Measurements from ENCODE around the gene GLRA2. TPM values are rescaled to one million over a fixed set of nuclear protein-coding genes. Genes with fewer than 3 reads are reported as not detected.

Gene GLRA2
- total RNA-seq, 6 experiments from 2014 or later, result not detected

DNA sequence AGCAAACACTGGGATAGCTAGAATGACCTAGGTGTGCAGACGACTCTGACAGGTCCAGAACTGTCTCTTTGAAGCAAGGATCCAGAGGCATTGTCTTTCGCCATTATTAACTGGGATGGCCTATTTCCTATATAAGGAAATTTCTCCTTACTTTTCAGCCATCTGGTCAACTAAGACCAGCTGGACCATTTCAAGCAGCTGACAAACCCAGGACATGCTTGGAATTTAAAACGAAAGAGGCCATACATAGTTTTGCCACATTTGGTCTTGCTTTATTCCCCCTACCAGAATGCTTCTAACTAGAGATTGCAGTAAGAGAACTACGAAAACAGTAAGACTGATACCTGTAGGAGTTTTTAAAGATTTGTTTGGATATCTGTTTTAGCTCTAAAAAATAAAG lies 87.0 kb downstream of the GLRA2 start:
- H3K36me3 ChIP-seq, result no peaks in the 10 kb centered on the region
- 42% methylated on average over 4 of the region's 4 CpGs for WGBS (ENCODE audit: insufficient coverage, low coverage, low lambda C conversion rate, missing lambda C conversion rate)
- no peaks in the 10 kb centered on the region for H3K9me3 ChIP-seq
- no peaks in the 10 kb centered on the region for H3K4me1 ChIP-seq
- no peak overlapping the region for H3K27ac ChIP-seq
- TF ChIP-seq, protein P1, sequence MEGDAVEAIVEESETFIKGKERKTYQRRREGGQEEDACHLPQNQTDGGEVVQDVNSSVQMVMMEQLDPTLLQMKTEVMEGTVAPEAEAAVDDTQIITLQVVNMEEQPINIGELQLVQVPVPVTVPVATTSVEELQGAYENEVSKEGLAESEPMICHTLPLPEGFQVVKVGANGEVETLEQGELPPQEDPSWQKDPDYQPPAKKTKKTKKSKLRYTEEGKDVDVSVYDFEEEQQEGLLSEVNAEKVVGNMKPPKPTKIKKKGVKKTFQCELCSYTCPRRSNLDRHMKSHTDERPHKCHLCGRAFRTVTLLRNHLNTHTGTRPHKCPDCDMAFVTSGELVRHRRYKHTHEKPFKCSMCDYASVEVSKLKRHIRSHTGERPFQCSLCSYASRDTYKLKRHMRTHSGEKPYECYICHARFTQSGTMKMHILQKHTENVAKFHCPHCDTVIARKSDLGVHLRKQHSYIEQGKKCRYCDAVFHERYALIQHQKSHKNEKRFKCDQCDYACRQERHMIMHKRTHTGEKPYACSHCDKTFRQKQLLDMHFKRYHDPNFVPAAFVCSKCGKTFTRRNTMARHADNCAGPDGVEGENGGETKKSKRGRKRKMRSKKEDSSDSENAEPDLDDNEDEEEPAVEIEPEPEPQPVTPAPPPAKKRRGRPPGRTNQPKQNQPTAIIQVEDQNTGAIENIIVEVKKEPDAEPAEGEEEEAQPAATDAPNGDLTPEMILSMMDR (IDR thresholded peaks at IDR 0.05), result no peak
- TF ChIP-seq POLR2A (IDR thresholded peaks at IDR 0.05), result no peak
- intact Hi-C loops (cut with DNase I), result no loop called here
- H3K27me3 ChIP-seq, result no peaks in the 10 kb centered on the region
- no peak for ATAC-seq
- H3K4me3 ChIP-seq, result no peak overlapping the region
- DNase-seq, result no peak

GRCh38 chrX:14616836-14617235 lies 87.5 kb downstream of the GLRA2 start:
- WGBS (ENCODE audit: insufficient coverage, low coverage, low lambda C conversion rate, missing lambda C conversion rate), result 52% methylated on average over 4 of the region's 4 CpGs
- H3K27me3 ChIP-seq, result no peaks in the 10 kb centered on the region
- H3K36me3 ChIP-seq, result no peaks in the 10 kb centered on the region
- intact Hi-C loops (cut with DNase I), result no loop called here
- ATAC-seq (no peak), DNase-seq (no peak)
- H3K4me3 ChIP-seq, result no peak overlapping the region
- no peak for TF ChIP-seq POLR2A (IDR thresholded peaks at IDR 0.05)
- TF ChIP-seq, protein P1 (IDR thresholded peaks at IDR 0.05), result no peak
- H3K27ac ChIP-seq, result no peak overlapping the region
- H3K4me1 ChIP-seq, result no peaks in the 10 kb centered on the region
- no peaks in the 10 kb centered on the region for H3K9me3 ChIP-seq

GRCh38 chrX:14618177-14618965 lies 89.0 kb downstream of the GLRA2 start:
- Histone ChIP-seq H3K9me3 (no peaks in the 10 kb centered on the region), H3K4me3 (no peak overlapping the region), H3K27ac (no peak overlapping the region), H3K4me1 (no peaks in the 10 kb centered on the region), H3K27me3 (no peaks in the 10 kb centered on the region), H3K36me3 (no peaks in the 10 kb centered on the region)
- TF ChIP-seq, protein P1 (IDR thresholded peaks at IDR 0.05), result no peak
- TF ChIP-seq POLR2A (IDR thresholded peaks at IDR 0.05), result no peak
- DNase-seq, result no peak
- no peak for ATAC-seq
- intact Hi-C loops (cut with DNase I), result no loop called here
- WGBS (ENCODE audit: insufficient coverage, low coverage, low lambda C conversion rate, missing lambda C conversion rate), result 42% methylated on average over 5 of the region's 5 CpGs

- no peak for ATAC-seq
Measured at GRCh38 chrX:14630733-14631132, 101.4 kb downstream of the GLRA2 start.

More at GRCh38 chrX:14630733-14631132, 101.4 kb downstream of the GLRA2 start:
- Histone ChIP-seq H3K4me1 (no peaks in the 10 kb centered on the region), H3K27me3 (no peaks in the 10 kb centered on the region), H3K4me3 (no peak overlapping the region), H3K9me3 (no peaks in the 10 kb centered on the region), H3K27ac (no peak overlapping the region), H3K36me3 (no peaks in the 10 kb centered on the region)
- no peak for DNase-seq
- TF ChIP-seq, protein P1 (IDR thresholded peaks at IDR 0.05), result no peak
- TF ChIP-seq POLR2A (IDR thresholded peaks at IDR 0.05), result no peak
- 37% methylated on average over 3 of the region's 3 CpGs for WGBS (ENCODE audit: insufficient coverage, low coverage, low lambda C conversion rate, missing lambda C conversion rate)
- intact Hi-C loops (cut with DNase I), result no loop called here

All from right lobe of liver (tissue), 6 donors.